Muscle layer of duodenum (tissue), 2 donors: ENCODE data around the gene CD2BP2.
"Not testable (repeated sequence)": the region's sequence is repeated elsewhere in the genome, so short reads cannot be mapped to it uniquely, and the experiment has no call there.

ENCODE experiments used
- H3K27ac ChIP-seq: one replicate; pipeline ENCODE4 v1.7.0; 2013; ENCODE audit warnings: mild to moderate bottlenecking, low read length
- H3K27me3 ChIP-seq: one replicate; pipeline ENCODE4 v1.7.0; 2013; ENCODE audit warnings: low read depth, mild to moderate bottlenecking, control low read depth, low read length
- H3K36me3 ChIP-seq, 2 donors: one replicate each; pipeline ENCODE4 v1.7.0; 2013; ENCODE audit warnings: low read length in 2 of 2, control low read depth in 1 of 2, mild to moderate bottlenecking in 1 of 2; ENCODE audit not compliant: insufficient read depth in 2 of 2, control insufficient read depth in 1 of 2
- H3K4me1 ChIP-seq, 2 donors: one replicate each; pipeline ENCODE4 v1.7.0; 2013; ENCODE audit warnings: low read length in 2 of 2, mild to moderate bottlenecking in 2 of 2, control low read depth in 1 of 2, moderate library complexity in 1 of 2; ENCODE audit not compliant: insufficient read depth in 2 of 2, control insufficient read depth in 1 of 2
- H3K4me3 ChIP-seq, 2 donors: one replicate each; pipeline ENCODE4 v1.7.0; 2013; ENCODE audit warnings: low read length in 2 of 2, low read depth in 1 of 2, mild to moderate bottlenecking in 1 of 2
- H3K9me3 ChIP-seq, 2 donors: one replicate each; pipeline ENCODE4 v1.7.0; 2013; ENCODE audit warnings: low read length in 2 of 2, control low read depth in 1 of 2, mild to moderate bottlenecking in 1 of 2; ENCODE audit not compliant: control insufficient read depth in 1 of 2
- donor health status: healthy.

Gene CD2BP2

DNA sequence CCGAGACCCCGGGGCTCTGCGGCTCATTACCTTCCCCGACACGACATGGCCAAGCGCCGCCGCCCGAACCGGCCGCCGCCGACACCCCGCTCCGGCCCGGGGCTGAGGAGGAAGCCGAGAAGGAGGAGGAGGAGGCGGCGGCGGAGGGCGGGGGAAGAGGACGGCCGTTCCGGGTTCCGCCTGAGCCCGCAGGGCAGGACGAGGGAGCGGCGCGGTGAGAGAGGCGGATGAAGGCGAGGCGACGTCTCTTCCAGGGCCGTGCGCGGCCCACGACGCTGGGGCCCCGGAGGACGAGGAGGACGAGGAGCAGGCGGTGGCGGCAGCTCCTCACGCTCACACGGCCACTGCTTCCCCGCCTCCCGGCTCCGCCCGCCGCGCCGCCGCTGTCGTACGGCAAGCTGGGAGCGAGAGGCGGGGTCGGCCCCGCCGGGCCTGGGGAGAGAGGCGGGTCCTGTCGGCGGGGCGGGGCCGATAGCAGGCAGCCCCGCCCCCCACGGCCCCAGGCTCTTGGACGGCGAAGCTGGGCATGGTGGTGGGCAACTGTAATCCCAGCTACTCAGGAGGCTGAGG, 20.0 kb downstream of the CD2BP2 start:
- H3K4me3 ChIP-seq, result peak overlapping the region; percentile 42 to 57
- H3K27ac ChIP-seq, H3K9me3 ChIP-seq, H3K4me1 ChIP-seq, H3K36me3 ChIP-seq, H3K27me3 ChIP-seq: not testable (repeated sequence)

DNA sequence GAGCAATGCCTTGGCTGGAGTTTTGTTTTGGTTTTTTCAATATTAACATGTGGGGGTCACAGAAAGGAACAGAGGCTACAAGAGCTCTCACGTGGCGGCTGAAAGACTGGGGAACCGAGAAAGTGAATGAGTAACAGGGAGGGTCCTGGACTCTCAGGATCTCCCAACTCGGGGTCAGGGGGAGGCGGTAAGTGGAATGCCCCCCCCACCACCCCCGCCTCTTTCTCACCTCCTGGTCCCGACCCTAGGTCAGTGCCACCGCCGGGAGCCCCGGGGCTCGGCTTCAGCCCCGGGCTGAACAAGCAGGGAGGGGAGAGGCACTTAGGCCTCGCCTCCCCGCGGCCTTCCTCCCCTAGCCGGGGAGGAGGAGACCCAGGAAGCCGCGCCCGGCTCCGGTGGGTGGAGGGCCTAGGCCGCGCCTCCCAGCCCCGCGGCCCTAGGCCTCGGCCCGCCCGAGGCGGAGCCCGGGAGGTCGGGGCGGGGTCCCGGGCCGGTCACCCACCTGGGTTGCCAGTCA, 20.6 kb downstream of the CD2BP2 start:
- not testable (repeated sequence) for H3K27ac ChIP-seq, H3K36me3 ChIP-seq, H3K4me1 ChIP-seq, H3K27me3 ChIP-seq, H3K9me3 ChIP-seq
- H3K4me3 ChIP-seq, result peak overlapping the region; percentile 39 to 57

DNA sequence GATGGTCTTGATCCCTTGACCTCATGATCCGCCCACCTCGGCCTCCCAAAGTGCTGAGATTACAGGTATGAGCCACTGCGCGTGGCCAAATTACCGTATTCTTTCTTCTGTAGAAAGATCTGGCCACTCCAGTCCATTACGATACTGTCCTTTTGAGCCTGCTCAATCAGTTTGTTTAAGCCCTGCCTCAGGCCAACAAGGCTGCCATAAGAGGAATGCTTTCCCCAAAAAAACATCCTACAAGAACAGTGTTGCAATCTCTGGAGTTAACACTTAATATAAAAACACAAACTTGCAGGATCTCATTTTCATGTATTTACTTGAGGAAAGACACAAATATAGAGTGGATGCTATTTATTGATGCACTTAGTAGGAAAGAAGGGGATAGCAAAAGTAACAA, 30.9 kb downstream of the CD2BP2 start:
- not testable (repeated sequence) for H3K27me3 ChIP-seq, H3K27ac ChIP-seq, H3K9me3 ChIP-seq, H3K36me3 ChIP-seq, H3K4me1 ChIP-seq, H3K4me3 ChIP-seq

DNA sequence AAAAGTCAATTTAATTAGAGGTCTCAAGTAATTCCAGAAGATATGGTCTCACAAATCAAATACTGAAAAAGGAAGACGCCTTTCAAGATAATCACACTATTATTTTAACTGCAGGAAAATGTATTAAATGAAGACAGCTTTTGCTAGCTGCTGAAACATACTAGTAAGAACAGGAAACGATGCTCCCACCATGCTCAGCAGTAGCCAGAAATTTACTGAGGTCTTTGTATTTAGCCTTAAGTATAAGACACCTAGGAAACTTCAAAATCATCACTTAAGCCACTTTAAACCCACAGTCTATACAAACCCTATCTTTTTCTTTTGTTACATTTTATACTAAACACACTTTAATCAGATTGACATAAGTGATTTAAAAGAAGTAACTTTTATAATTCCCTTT, 36.5 kb downstream of the CD2BP2 start:
- H3K36me3 ChIP-seq, H3K27me3 ChIP-seq, H3K9me3 ChIP-seq: not testable (repeated sequence)

DNA sequence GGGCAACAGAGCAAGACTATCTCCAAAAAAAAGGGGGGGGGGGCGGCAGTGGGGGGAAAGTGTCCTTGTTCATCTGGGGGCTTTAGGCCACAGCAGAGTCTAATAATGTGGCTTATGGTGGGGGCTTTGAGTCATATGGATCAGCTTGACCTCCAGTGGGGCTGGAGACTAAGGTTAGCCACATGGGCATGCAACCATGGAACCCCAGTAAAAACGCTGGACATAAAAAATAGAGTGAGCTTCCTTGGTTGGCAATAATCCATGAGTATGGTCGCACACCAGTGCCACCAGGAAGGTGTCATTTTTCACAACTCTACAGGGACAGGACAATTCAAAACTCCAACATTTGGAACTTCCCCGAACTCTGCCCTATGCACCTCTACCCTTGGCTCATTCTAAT, 44.2 kb downstream of the CD2BP2 start:
- H3K36me3 ChIP-seq, H3K27me3 ChIP-seq, H3K27ac ChIP-seq, H3K9me3 ChIP-seq, H3K4me1 ChIP-seq, H3K4me3 ChIP-seq: not testable (repeated sequence)

More for the DNA sequence above, 36.5 kb downstream of the CD2BP2 start:
- not testable (repeated sequence) for H3K27ac ChIP-seq, H3K4me3 ChIP-seq, H3K4me1 ChIP-seq

DNA sequence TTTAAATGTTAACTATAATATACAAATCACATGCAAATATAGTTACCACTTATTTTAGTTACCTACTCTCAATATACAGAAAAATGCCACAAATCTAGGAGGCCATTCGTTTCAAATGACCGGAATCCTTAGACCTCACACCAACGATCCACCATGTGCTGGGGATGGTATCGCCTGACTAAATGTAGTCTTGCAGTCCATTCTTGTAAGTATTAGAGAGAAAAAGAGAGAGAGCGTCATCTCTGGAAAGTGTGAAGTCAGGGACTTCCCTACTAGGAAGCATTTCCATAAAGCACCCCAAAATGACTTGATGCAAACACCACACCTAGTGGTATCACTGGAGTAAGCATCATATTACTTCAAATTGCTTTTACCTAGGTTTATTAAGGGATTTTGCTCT, 45.9 kb downstream of the CD2BP2 start:
- not testable (repeated sequence) for H3K27ac ChIP-seq, H3K36me3 ChIP-seq, H3K4me1 ChIP-seq

More for the DNA sequence above, 45.9 kb downstream of the CD2BP2 start:
- not testable (repeated sequence) for H3K9me3 ChIP-seq, H3K4me3 ChIP-seq, H3K27me3 ChIP-seq
